Mucosa of descending colon (tissue), 3 donors: ENCODE measurements around the gene ANO7. TPM values are rescaled to one million over a fixed set of nuclear protein-coding genes. Genes with fewer than 3 reads are reported as not detected.

Experiments
- ATAC-seq: fragments of 200-7000 bp; cut with Tn5 transposase; one replicate; pipeline ENCODE4 v1.9.1; 2020; ENCODE audit warnings: mild to moderate bottlenecking, moderate library complexity
- DNase-seq, 3 donors: peaks; one replicate each; pipeline ENCODE4 v3.0.0-alpha.2; 2020
- H3K36me3 ChIP-seq: fragments of 200-600 bp; one replicate; pipeline ENCODE4 v1.8.0; 2021; ENCODE audit warnings: low read depth, mild to moderate bottlenecking
- H3K4me1 ChIP-seq: fragments of 200-600 bp; one replicate; pipeline ENCODE4 v1.8.0; 2021; ENCODE audit warnings: low read depth, mild to moderate bottlenecking
- H3K4me3 ChIP-seq: fragments of 200-600 bp; one replicate; pipeline ENCODE4 v1.8.0; 2021; ENCODE audit warnings: mild to moderate bottlenecking
- H3K9me3 ChIP-seq: fragments of 200-600 bp; one replicate; pipeline ENCODE4 v1.8.0; 2021; ENCODE audit warnings: mild to moderate bottlenecking
- CTCF ChIP-seq: fragments of 200-600 bp; IDR thresholded peaks from one replicate; pipeline ENCODE4 v1.8.0; 2022; ENCODE audit warnings: antibody characterized with exemption, mild to moderate bottlenecking
- intact Hi-C, 2 donors: fragments of 100-400 bp; cut with DNase I in 1 of 2; cut with micrococcal nuclease in 1 of 2; formaldehyde crosslinking; loops; one replicate each; pipeline versions ENCODE4 v1.11.0 to v1.11.1; 2022; cut with DNase I, micrococcal nuclease
- total RNA-seq, 3 donors: library from RNA; stranded (reverse); fragmentation: NEBNext Ultra II Directional in 2 of 3; extraction: Animal tissue kit (Norgen Biotek cat#: 25700) in 2 of 3; gene quantifications; one replicate each; pipeline versions ENCODE4 v1.2.1 to v1.2.4, GENCODE V29; 2021 to 2023
- donor health status: DM: no; HTN: no; CAD: no; lungs with moderate emphysema.
- donor health status: DM: no; HTN: no; CAD: no.
- donor health status: DM: no; HTN: yes; CAD: no.

The ANO7 gene
- total RNA-seq, 3 donors from 2014 or later, result 33.9 to 106 (median 83.5) TPM

- H3K9me3 ChIP-seq, result no peaks in the 10 kb centered on the region
- H3K4me1 ChIP-seq, result peaks cover 12% of the 10 kb centered on the region
- TF ChIP-seq CTCF, result no peak
- no peak for ATAC-seq
- no peak overlapping the region for H3K4me3 ChIP-seq
- H3K36me3 ChIP-seq, result peaks cover 10% of the 10 kb centered on the region
- intact Hi-C loops, result no loop called here
- no peak for DNase-seq
Observed at GRCh38 chr2:241267249-241268067, 79.0 kb downstream of the ANO7 start.

DNA sequence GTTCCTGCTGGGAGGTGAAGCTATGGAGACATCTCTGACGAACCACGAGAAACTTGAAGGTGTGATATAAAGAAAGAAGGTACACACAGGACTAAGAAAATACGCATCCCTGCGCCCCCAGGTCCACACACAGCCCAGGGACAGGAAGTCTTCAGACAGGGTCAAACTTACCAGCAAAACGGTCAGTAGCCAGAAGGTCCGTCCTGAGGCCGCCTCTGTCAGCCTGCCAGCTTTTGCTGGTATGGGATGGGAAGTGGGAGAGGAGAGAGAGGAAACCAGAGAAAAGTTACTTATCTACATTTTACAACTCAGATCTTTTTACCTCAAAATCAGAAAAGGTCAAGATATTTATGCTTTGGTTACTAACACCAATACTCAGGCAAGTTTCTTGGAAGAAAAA is 79.8 kb downstream of the ANO7 start:
- Histone ChIP-seq H3K4me3 (no peak overlapping the region), H3K9me3 (no peaks in the 10 kb centered on the region), H3K4me1 (peaks cover 12% of the 10 kb centered on the region), H3K36me3 (peaks cover 3% of the 10 kb centered on the region)
- DNase-seq (no peak), ATAC-seq (no peak)
- TF ChIP-seq CTCF, result no peak
- intact Hi-C loops, result no loop called here

DNA sequence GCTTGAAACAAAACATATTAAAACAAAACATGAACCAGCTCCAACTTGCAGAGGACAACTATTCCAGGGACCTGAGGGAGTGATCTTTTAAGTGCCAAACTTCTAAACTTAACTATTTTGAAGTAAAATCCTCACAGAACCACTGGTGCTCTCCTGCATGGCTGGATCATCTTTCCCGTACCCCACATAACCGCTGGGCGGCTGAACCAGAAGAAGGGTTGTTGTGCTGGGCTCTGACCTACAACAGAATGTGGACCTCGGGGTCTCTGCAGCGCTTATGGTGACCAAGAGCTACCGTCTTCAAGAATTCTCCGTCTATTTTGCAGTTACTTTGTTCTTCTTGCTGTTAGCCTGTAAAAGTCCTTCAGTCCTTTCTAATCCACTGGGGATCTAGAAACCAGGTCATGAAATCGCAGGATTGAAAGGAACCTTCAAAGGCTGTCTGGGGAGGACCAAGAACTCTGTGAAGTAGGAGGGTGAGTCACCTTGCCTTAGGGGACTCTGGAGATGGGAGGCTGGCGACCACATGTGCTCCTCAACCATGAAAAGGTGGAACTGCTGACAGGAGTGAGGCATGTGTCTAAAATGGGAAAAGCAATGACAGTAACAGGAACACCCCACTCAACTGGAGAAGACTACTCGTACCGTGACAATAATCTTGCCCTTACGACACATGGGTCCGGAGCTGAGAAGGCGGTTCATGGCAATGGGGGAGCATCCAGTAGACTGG is 80.4 kb downstream of the ANO7 start:
- intact Hi-C loops, result no loop called here
- Histone ChIP-seq H3K36me3 (no peaks in the 10 kb centered on the region), H3K4me3 (no peak overlapping the region), H3K9me3 (no peaks in the 10 kb centered on the region), H3K4me1 (peaks cover 12% of the 10 kb centered on the region)
- no peak for TF ChIP-seq CTCF
- no peak for ATAC-seq
- no peak for DNase-seq

- intact Hi-C loops, result no loop called here
Observed at GRCh38 chr2:241269707-241270520, 81.4 kb downstream of the ANO7 start.

More at GRCh38 chr2:241269707-241270520, 81.4 kb downstream of the ANO7 start:
- no peak for ATAC-seq
- Histone ChIP-seq H3K4me1 (peaks cover 14% of the 10 kb centered on the region), H3K4me3 (no peak overlapping the region), H3K9me3 (no peaks in the 10 kb centered on the region), H3K36me3 (no peaks in the 10 kb centered on the region)
- DNase-seq, result no peak
- TF ChIP-seq CTCF, result no peak
